ENCODE results near the gene TP73. TPM values are rescaled to one million over a fixed set of nuclear protein-coding genes. Genes with fewer than 3 reads are reported as not detected.

The TP73 gene
- polyA plus RNA-seq, 1 experiment, result not detected

GRCh38 chr1:3677484-3677883 is 25.2 kb downstream of the TP73 start:
- no peak overlapping the region for H3K4me3 ChIP-seq (ENCODE audit: low read depth, low read length)
- H3K9me3 ChIP-seq (ENCODE audit: control insufficient read depth, insufficient read depth, low read length), result no peaks in the 10 kb centered on the region; the same call in 1 of the 2 replicates
- CTCF ChIA-PET, result interaction anchor here (0.6 to 0.7 kb wide), 3 partner anchors 154 to 193 kb away, joined by 3 to 8 read pairs (median 5); no protein-coding TSS in a partner anchor
- no peak overlapping the region for H3K27ac ChIP-seq (ENCODE audit: low read depth, low read length)
- no peak for TF ChIP-seq CTCF (IDR thresholded peaks at IDR 0.05; ENCODE audit: low read depth, low read length)
- no peak for DNase-seq (ENCODE audit: low read depth, low spot score)
- peaks cover 7% of the 10 kb centered on the region for H3K27me3 ChIP-seq (ENCODE audit: control insufficient read depth, insufficient read depth, low read length)
- POLR2A ChIA-PET, result no interaction called here

- Histone ChIP-seq H3K27ac (ENCODE audit: low read depth, low read length) (no peak overlapping the region), H3K9me3 (ENCODE audit: control insufficient read depth, insufficient read depth, low read length) (no peaks in the 10 kb centered on the region; the same call in 1 of the 2 replicates), H3K27me3 (ENCODE audit: control insufficient read depth, insufficient read depth, low read length) (peaks cover 13% of the 10 kb centered on the region), H3K4me3 (ENCODE audit: low read depth, low read length) (no peak overlapping the region)
- no peak for DNase-seq (ENCODE audit: low read depth, low spot score)
- no peak for TF ChIP-seq CTCF (IDR thresholded peaks at IDR 0.05; ENCODE audit: low read depth, low read length)
- CTCF ChIA-PET, result no interaction called here
- POLR2A ChIA-PET, result no interaction called here
These were observed 26.2 kb downstream of the TP73 start for GRCh38 chr1:3678361-3679097.

DNA sequence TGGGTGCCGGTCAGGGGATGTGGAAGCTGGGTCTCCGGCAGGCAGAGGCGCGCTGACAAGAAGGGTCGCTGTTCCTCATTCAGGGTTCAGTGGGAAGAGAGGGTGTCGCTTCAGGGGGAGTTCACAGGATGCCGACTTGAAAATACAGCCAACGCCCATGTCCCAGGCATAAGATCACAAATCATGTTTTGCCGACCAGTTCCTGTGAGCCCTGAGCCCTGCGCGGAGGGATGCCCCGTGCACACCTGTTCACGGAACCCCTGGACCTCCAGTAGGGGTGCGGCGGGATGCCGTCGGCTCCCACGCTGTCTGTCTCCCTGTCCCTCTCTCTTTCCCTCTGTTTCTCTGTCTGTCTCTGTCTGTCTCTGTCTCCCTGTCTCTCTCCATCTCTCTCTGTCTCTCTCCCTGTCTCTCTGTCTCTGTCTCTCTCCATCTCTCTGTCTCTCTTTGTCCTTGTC is 26.8 kb downstream of the TP73 start:
- POLR2A ChIA-PET, result no interaction called here
- DNase-seq (ENCODE audit: low read depth, low spot score), result no peak
- Histone ChIP-seq H3K4me3 (ENCODE audit: low read depth, low read length) (no peak overlapping the region), H3K27ac (ENCODE audit: low read depth, low read length) (no peak overlapping the region), H3K9me3 (ENCODE audit: control insufficient read depth, insufficient read depth, low read length) (no peaks in the 10 kb centered on the region; the same call in 1 of the 2 replicates), H3K27me3 (ENCODE audit: control insufficient read depth, insufficient read depth, low read length) (peaks cover 12% of the 10 kb centered on the region)
- CTCF ChIA-PET, result no interaction called here
- TF ChIP-seq CTCF (IDR thresholded peaks at IDR 0.05; ENCODE audit: low read depth, low read length), result no peak

DNA sequence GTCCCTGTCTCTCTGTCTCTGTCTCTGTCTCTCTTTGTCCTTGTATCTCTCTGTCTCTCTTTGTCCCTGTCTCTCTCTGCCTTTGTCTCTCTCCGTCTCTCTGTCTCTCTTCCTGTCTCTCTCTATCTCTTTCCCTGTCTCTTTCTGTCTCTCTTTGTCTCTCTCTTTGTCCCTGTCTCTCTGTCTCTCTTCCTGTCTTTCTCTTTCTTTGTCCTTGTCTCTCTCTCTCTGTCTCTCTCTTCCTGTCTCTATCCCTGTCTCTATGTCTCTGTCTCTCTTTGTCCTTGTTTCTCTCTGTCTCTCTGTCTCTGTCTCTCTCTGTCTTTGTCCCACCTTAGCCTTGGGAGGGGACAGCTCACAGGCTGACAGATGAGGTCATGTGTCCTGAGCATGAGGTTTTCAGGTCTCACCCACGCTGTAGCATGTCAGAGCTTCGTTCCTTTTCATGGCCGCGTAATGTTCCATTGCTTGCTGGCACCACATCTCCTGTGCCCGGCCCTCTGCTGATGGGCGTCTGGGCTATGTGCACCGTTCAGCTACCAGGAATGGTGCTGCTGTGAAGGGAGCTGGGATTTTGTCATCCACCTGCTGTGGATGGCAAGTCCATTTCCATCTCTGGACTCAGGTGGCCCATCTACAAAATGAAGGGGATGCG is 27.6 kb downstream of the TP73 start:
- no peak for DNase-seq (ENCODE audit: low read depth, low spot score)
- Histone ChIP-seq H3K4me3 (ENCODE audit: low read depth, low read length) (no peak overlapping the region), H3K9me3 (ENCODE audit: control insufficient read depth, insufficient read depth, low read length) (no peaks in the 10 kb centered on the region; the same call in 1 of the 2 replicates), H3K27me3 (ENCODE audit: control insufficient read depth, insufficient read depth, low read length) (peaks cover 10% of the 10 kb centered on the region), H3K27ac (ENCODE audit: low read depth, low read length) (no peak overlapping the region)
- POLR2A ChIA-PET, result no interaction called here
- no peak for TF ChIP-seq CTCF (IDR thresholded peaks at IDR 0.05; ENCODE audit: low read depth, low read length)
- CTCF ChIA-PET, result no interaction called here
